Neural crest cell (in vitro differentiated cells): ENCODE data around the gene STIM1. TPM values are rescaled to one million over a fixed set of nuclear protein-coding genes. Genes with fewer than 3 reads are reported as not detected.
"Not testable (repeated sequence)": the region's sequence is repeated elsewhere in the genome, so short reads cannot be mapped to it uniquely, and the experiment has no call there.

Experiments used
- DNase-seq: peaks from one replicate; pipeline ENCODE4 v3.0.0; 2021; ENCODE audit warnings: low read depth, mixed read lengths, low spot score
- H3K27ac Mint-ChIP-seq: one replicate; pipeline ENCODE4 v1.8.0; 2021; ENCODE audit warnings: mild to moderate bottlenecking, mixed read lengths; ENCODE audit not compliant: unreplicated experiment
- H3K27me3 Mint-ChIP-seq: 2 replicates; pipeline ENCODE4 v1.8.0; 2021; ENCODE audit warnings: low read depth, mild to moderate bottlenecking, mixed read lengths
- H3K36me3 Mint-ChIP-seq: 2 replicates; pipeline ENCODE4 v1.8.0; 2021; ENCODE audit warnings: low read depth, mild to moderate bottlenecking, mixed read lengths
- H3K4me1 Mint-ChIP-seq: 2 replicates; pipeline ENCODE4 v1.8.0; 2021; ENCODE audit warnings: mixed read lengths
- H3K4me3 Mint-ChIP-seq: one replicate; pipeline ENCODE4 v1.8.0; 2021; ENCODE audit warnings: mild to moderate bottlenecking, mixed read lengths
- H3K9me3 Mint-ChIP-seq: 2 replicates; pipeline ENCODE4 v1.8.0; 2021; ENCODE audit warnings: mixed read lengths
- total RNA-seq: library from RNA; stranded (reverse); gene quantifications from 2 replicates; pipeline ENCODE4 v1.2.1, GENCODE V29; 2021
- TF ChIP-seq, protein P1 (sequence below): fragments of 200-600 bp; sonication (generic); conservative IDR thresholded peaks from 2 replicates; pipeline ENCODE4 v1.5.0; 2021; ENCODE audit warnings: antibody characterized with exemption, mild to moderate bottlenecking

STIM1 gene
- total RNA-seq, 1 donor from 2014 or later = 24.4 TPM

DNA sequence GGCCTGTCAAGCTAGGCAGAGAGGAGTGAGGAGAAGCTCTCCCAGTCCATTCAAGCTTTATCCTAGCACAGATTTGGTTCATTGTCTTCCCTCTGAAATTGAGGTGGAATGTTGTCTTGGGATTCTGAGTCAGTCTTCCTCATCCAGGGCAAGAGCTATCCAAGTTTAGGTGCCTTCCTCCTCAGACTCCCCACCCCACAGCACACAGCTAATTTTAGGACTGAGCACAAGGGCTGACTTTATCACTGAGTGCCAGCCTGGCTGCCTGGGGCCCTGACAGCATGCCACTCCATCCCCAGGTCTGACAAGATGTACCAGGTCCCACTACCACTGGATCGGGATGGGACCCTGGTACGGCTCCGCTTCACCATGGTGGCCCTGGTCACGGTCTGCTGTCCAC, 44.5 kb upstream of the STIM1 start:
- no peaks in the 10 kb centered on the region for H3K36me3 Mint-ChIP-seq
- peaks cover 18% of the 10 kb centered on the region for H3K4me1 Mint-ChIP-seq
- no peaks in the 10 kb centered on the region for H3K9me3 Mint-ChIP-seq
- H3K27ac Mint-ChIP-seq = peak overlapping the region; percentile 27
- TF ChIP-seq, protein P1, sequence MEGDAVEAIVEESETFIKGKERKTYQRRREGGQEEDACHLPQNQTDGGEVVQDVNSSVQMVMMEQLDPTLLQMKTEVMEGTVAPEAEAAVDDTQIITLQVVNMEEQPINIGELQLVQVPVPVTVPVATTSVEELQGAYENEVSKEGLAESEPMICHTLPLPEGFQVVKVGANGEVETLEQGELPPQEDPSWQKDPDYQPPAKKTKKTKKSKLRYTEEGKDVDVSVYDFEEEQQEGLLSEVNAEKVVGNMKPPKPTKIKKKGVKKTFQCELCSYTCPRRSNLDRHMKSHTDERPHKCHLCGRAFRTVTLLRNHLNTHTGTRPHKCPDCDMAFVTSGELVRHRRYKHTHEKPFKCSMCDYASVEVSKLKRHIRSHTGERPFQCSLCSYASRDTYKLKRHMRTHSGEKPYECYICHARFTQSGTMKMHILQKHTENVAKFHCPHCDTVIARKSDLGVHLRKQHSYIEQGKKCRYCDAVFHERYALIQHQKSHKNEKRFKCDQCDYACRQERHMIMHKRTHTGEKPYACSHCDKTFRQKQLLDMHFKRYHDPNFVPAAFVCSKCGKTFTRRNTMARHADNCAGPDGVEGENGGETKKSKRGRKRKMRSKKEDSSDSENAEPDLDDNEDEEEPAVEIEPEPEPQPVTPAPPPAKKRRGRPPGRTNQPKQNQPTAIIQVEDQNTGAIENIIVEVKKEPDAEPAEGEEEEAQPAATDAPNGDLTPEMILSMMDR = no peak
- H3K4me3 Mint-ChIP-seq = peak overlapping the region; percentile 60
- H3K27me3 Mint-ChIP-seq = no peaks in the 10 kb centered on the region
- DNase-seq = no peak

DNA sequence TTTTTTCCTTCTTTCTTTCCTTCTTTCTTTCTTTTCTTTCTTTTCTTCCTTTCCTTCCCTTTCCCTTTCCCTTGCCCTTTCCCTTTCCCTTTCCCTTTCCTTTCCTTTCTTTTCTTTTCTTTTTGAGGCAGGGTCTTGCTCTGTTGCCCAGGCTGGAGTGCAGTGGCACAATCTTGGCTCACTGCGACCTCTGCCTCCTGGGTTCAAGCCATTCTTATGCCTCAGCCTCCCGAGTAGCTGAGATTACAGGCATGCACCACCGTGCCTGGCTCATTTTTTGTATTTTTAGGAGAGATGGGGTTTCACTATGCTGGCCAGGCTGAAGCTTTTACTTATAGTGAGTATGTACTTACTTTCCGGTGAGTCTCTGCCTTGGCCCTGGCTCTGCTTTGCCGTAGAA, 40.6 kb upstream of the STIM1 start:
- H3K4me1 Mint-ChIP-seq, H3K27ac Mint-ChIP-seq, H3K27me3 Mint-ChIP-seq, H3K9me3 Mint-ChIP-seq, H3K4me3 Mint-ChIP-seq, H3K36me3 Mint-ChIP-seq, DNase-seq: not testable (repeated sequence)

DNA sequence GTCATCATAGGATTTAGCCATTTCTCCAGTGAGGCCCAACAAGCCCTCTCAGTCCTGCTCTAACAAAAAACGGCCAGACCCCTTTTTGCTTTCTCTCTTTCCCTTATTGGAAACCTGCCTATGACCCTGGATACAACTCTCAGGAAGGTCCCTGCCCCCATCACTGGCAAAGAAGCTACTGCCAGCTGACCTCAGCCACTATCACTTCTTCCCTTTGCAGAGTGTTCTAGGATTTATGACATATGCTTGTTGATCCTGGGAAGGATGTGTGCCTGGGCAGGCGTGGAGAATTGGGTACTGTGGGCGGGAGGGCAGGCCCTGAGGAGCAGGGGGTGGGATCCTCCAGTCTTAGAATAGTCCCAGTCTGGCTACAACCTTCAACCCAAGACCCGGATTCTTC, 39.6 kb upstream of the STIM1 start:
- H3K36me3 Mint-ChIP-seq = no peaks in the 10 kb centered on the region

DNA sequence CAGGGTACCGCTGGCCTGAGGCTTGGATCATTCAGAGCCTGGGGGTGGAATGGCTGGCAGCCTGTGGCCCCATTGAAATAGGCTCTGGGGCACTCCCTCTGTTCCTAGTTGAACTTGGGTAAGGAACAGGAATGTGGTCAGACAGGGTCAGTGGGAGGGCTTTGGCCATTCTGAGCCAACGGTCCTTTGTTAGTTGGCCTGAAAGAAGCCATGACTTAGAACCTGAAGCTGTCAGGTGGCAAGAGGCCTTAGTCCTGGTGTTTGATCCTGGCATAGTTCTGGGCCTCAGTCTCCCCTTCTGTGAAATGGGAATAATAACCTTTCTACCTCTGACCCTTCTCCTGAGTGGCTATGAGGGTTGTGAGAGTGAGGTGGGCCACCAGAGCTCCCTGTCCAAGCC, 38.8 kb upstream of the STIM1 start:
- no peaks in the 10 kb centered on the region for H3K27me3 Mint-ChIP-seq
- H3K9me3 Mint-ChIP-seq = no peaks in the 10 kb centered on the region
- no peak overlapping the region for H3K27ac Mint-ChIP-seq
- no peak overlapping the region for H3K4me3 Mint-ChIP-seq
- no peaks in the 10 kb centered on the region for H3K36me3 Mint-ChIP-seq
- TF ChIP-seq, protein P1 = no peak
- DNase-seq = no peak
- no peaks in the 10 kb centered on the region for H3K4me1 Mint-ChIP-seq

More for the DNA sequence above, 39.6 kb upstream of the STIM1 start:
- H3K27me3 Mint-ChIP-seq = no peaks in the 10 kb centered on the region
- H3K4me1 Mint-ChIP-seq = no peaks in the 10 kb centered on the region
- DNase-seq = no peak
- no peaks in the 10 kb centered on the region for H3K9me3 Mint-ChIP-seq
- TF ChIP-seq, protein P1 = no peak
- H3K27ac Mint-ChIP-seq = no peak overlapping the region
- H3K4me3 Mint-ChIP-seq = no peak overlapping the region

DNA sequence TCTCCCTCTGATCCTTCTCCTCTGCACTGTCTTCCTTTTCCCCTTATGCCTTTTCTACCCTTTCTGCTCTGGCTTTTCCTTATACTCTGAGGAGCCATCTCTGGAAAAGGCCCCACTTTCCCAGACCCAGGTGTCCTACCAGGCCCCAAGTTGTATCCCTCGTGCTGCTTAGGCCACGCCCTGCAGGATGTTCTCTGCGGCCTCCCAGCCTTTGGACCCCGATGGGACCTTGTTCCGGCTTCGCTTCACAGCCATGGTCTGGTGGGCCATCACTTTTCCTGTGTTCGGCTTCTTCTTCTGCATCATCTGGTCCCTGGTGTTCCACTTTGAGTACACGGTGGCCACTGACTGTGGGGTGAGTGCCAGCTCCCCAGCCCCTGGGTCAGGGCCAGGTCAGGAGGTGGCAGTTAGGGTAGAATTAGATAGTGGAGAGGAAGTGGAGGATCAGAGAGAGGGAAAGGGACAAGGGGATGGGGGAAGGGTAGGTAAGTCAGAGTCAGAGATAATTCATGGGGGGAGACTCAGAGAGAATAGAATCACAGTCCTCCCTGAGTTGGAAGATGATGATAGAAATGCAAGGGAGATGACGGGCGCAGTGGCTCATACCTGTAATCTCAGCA, 38.2 kb upstream of the STIM1 start:
- Mint-ChIP-seq H3K4me1 (no peaks in the 10 kb centered on the region), H3K27ac (no peak overlapping the region), H3K4me3 (no peak overlapping the region), H3K27me3 (no peaks in the 10 kb centered on the region), H3K9me3 (no peaks in the 10 kb centered on the region), H3K36me3 (no peaks in the 10 kb centered on the region)
- no peak for DNase-seq
- TF ChIP-seq, protein P1 = no peak

DNA sequence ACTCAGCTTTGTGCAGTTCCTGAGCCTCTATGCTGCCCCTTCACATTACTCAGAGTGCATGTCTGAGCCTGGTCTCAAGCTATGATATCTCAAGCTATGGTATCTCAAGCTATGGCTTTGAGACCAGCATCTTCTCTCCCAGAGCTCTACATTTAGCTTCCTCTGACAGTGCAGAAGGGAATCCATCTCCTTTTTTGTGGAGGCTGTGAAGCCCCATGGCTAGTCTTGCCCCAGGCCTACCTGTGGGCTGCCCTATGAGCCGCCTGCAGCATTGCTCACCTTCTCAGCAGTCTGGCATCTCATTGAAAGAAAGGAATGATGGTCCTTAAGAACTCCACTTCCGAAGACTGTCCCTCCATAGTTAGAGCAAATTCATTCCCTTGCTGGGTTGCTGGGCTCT, 34.5 kb upstream of the STIM1 start:
- no peak overlapping the region for H3K4me3 Mint-ChIP-seq
- DNase-seq = no peak
- no peaks in the 10 kb centered on the region for H3K27me3 Mint-ChIP-seq
- H3K27ac Mint-ChIP-seq = no peak overlapping the region
- no peaks in the 10 kb centered on the region for H3K9me3 Mint-ChIP-seq
- H3K4me1 Mint-ChIP-seq = peaks cover 5% of the 10 kb centered on the region
- TF ChIP-seq, protein P1 = no peak
- peaks cover 11% of the 10 kb centered on the region for H3K36me3 Mint-ChIP-seq
